Measurements from ENCODE around the gene TBXAS1.

Gene TBXAS1

DNA sequence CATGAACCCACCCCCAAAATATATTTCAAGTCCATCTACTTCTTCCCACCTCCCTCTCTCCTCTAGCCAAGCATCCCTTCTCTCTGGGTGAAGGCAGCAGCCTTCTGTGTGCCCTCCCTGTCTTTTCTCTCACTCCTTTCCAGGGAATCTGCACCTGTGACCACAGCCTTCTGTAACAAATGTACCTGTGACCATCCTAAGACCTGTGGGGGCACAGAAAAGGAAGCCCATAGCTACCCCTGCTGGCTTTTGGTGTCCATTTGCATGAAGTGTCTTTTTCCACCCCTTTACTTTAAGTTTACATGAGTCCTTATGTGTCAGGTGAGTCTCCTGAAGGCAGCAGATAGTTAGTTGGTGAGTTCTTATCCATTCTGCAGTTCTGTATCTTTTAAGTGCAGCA is 2.0 kb upstream of the TBXAS1 start:
- Histone ChIP-seq H3K4me2 (ENCODE audit: low read length) (no peak overlapping the region), H3K9me2 (replicated peaks; ENCODE audit: control insufficient read depth, low read length) (no peaks in the 10 kb centered on the region), H3K36me3 (ENCODE audit: control insufficient read depth, low read length) (no peaks in the 10 kb centered on the region), H3F3A (ENCODE audit: control insufficient read depth, insufficient read depth) (no peaks in the 10 kb centered on the region), H3K27me3 (ENCODE audit: control insufficient read depth, low read length) (peaks cover 20% of the 10 kb centered on the region), H3K79me2 (ENCODE audit: control insufficient read depth, low read length) (no peaks in the 10 kb centered on the region), H3K4me1 (ENCODE audit: control insufficient read depth, low read length) (peaks cover 9% of the 10 kb centered on the region; the same call in 1 of the 2 replicates), H3K9me3 (ENCODE audit: control insufficient read depth, insufficient read depth, low read length) (no peaks in the 10 kb centered on the region), H3K4me3 (ENCODE audit: low read length) (no peak overlapping the region), H3K27ac (ENCODE audit: low read depth, low read length) (no peak overlapping the region), H4K20me1 (ENCODE audit: control insufficient read depth, insufficient read depth, low read depth, low read length) (no peaks in the 10 kb centered on the region)
- no peak for TF ChIP-seq EZH2phosphoT487 (IDR thresholded peaks at IDR 0.05; ENCODE audit: borderline replicate concordance, low read length)
- TF ChIP-seq, protein P1, sequence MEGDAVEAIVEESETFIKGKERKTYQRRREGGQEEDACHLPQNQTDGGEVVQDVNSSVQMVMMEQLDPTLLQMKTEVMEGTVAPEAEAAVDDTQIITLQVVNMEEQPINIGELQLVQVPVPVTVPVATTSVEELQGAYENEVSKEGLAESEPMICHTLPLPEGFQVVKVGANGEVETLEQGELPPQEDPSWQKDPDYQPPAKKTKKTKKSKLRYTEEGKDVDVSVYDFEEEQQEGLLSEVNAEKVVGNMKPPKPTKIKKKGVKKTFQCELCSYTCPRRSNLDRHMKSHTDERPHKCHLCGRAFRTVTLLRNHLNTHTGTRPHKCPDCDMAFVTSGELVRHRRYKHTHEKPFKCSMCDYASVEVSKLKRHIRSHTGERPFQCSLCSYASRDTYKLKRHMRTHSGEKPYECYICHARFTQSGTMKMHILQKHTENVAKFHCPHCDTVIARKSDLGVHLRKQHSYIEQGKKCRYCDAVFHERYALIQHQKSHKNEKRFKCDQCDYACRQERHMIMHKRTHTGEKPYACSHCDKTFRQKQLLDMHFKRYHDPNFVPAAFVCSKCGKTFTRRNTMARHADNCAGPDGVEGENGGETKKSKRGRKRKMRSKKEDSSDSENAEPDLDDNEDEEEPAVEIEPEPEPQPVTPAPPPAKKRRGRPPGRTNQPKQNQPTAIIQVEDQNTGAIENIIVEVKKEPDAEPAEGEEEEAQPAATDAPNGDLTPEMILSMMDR (IDR thresholded peaks at IDR 0.05; ENCODE audit: low read depth, low read length, poor library complexity, severe bottlenecking) = peak; percentile 11

DNA sequence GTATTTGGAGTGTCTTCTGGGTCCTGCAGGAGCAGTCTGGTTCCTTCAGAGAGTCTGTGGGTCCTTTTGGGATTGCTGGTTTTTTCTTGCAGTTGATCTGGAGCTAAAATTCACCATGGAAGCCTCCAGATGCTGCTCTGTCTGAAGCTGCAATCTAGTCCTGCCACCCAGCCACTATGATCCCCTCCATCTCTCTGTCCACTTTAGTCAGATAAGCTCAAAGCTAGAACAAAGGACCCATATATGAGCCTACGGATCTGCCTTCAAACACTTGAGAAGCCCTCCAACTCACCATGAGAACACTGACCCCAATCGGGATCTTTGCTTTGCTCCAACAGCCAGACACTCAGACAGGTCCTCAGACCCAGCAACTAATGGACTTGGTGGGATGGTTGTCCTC is 618 bp upstream of the TBXAS1 start:
- Histone ChIP-seq H3K79me2 (ENCODE audit: control insufficient read depth, low read length) (no peaks in the 10 kb centered on the region), H3K4me3 (ENCODE audit: low read length) (no peak overlapping the region), H3K9me3 (ENCODE audit: control insufficient read depth, insufficient read depth, low read length) (no peaks in the 10 kb centered on the region), H3K4me1 (ENCODE audit: control insufficient read depth, low read length) (peaks cover 9% of the 10 kb centered on the region; the same call in 1 of the 2 replicates), H3F3A (ENCODE audit: control insufficient read depth, insufficient read depth) (no peaks in the 10 kb centered on the region), H3K4me2 (ENCODE audit: low read length) (no peak overlapping the region), H3K27me3 (ENCODE audit: control insufficient read depth, low read length) (peaks cover 20% of the 10 kb centered on the region), H4K20me1 (ENCODE audit: control insufficient read depth, insufficient read depth, low read depth, low read length) (no peaks in the 10 kb centered on the region), H3K9me2 (replicated peaks; ENCODE audit: control insufficient read depth, low read length) (no peaks in the 10 kb centered on the region), H3K36me3 (ENCODE audit: control insufficient read depth, low read length) (no peaks in the 10 kb centered on the region), H3K27ac (ENCODE audit: low read depth, low read length) (no peak overlapping the region)
- TF ChIP-seq, protein P1 (IDR thresholded peaks at IDR 0.05; ENCODE audit: low read depth, low read length, poor library complexity, severe bottlenecking) = no peak
- no peak for TF ChIP-seq EZH2phosphoT487 (IDR thresholded peaks at IDR 0.05; ENCODE audit: borderline replicate concordance, low read length)

- Histone ChIP-seq H3K9me2 (replicated peaks; ENCODE audit: control insufficient read depth, low read length) (no peaks in the 10 kb centered on the region), H3F3A (ENCODE audit: control insufficient read depth, insufficient read depth) (no peaks in the 10 kb centered on the region), H3K9me3 (ENCODE audit: control insufficient read depth, insufficient read depth, low read length) (no peaks in the 10 kb centered on the region), H3K4me3 (ENCODE audit: low read length) (no peak overlapping the region), H3K27ac (ENCODE audit: low read depth, low read length) (no peak overlapping the region), H3K4me1 (ENCODE audit: control insufficient read depth, low read length) (peaks cover 9% of the 10 kb centered on the region; the same call in 1 of the 2 replicates), H3K4me2 (ENCODE audit: low read length) (no peak overlapping the region), H3K79me2 (ENCODE audit: control insufficient read depth, low read length) (no peaks in the 10 kb centered on the region), H3K36me3 (ENCODE audit: control insufficient read depth, low read length) (no peaks in the 10 kb centered on the region), H4K20me1 (ENCODE audit: control insufficient read depth, insufficient read depth, low read depth, low read length) (no peaks in the 10 kb centered on the region), H3K27me3 (ENCODE audit: control insufficient read depth, low read length) (peaks cover 20% of the 10 kb centered on the region)
- TF ChIP-seq, protein P1 (IDR thresholded peaks at IDR 0.05; ENCODE audit: low read depth, low read length, poor library complexity, severe bottlenecking) = no peak
- TF ChIP-seq EZH2phosphoT487 (IDR thresholded peaks at IDR 0.05; ENCODE audit: borderline replicate concordance, low read length) = no peak
These were observed 682 bp downstream of the TBXAS1 start for GRCh38 chr7:139829775-139830117.

All from DOHH2 (cell line).